HS-5 (cell line): ENCODE measurements around the gene DCAF8L1.
"Not testable (repeated sequence)": the region's sequence is repeated elsewhere in the genome, so short reads cannot be mapped to it uniquely, and the experiment has no call there.

Experiments
- DNase-seq: peaks from one replicate; pipeline ENCODE4 v3.0.0-alpha.2; 2012; ENCODE audit warnings: low read depth

The DCAF8L1 gene

DNA sequence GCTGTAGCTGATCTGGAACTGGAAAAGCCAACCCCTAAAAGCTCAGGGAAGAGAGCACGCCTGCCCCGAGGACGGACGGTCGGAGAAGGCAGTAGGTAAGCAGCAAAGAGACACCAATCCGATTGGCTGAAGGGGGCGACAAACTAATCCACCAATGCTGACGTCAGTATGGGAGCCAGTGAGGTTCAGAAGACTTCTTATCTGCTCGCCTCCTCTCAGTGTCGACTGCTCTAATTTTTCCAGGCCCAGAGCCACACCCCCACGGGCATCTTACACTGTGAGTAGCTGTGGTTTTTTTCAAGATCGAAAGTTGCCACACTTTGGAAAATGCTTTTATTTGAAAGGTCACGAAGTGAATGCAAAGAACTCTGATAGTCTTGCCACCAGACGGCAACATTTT, at the start of gene DCAF8L1:
Gene DCAF8L1 (minus strand): TSS at position 101 of the 400 bp plus-strand sequence. CDS start 115 bp downstream, outside the sequence.
- no peak for DNase-seq

DNA sequence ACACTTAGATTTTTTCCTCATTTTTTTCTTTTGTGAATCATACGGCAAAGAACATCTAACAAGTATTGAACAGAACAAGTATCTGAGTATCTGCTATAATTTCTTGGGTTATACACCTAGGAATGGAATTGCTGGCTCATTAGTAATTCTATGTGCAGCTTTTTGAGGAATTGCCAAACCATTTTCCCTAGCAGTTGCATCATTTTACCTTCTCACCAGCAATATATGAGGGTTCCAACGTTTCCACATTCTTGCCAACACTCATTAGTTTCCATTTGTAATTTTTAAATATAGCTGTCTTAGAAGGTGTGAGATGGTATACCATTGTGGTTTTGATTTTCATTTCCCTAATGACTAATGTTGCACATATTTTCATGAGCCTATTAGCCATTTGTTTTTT, 41.1 kb upstream of the DCAF8L1 start:
- DNase-seq = no peak

DNA sequence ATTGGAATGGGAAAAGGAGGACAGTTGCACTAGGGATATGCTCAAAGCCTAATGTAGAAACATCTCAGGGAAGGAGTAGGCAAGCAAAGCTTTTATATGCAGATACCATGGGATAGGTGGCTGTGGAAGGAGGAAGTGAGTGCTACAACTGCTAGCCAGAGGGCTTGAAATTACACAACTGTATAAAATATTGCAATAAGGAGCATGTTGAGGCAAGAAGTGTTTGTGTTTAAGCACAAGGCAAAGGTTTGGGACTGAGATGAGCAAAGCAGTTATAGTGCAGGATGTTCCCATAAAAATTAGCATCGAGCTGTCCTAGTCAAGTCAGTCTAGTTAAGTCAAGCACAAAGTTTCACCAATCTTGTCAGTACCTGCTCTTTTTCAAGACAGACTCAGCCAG, 35.6 kb upstream of the DCAF8L1 start:
- DNase-seq = no peak

DNA sequence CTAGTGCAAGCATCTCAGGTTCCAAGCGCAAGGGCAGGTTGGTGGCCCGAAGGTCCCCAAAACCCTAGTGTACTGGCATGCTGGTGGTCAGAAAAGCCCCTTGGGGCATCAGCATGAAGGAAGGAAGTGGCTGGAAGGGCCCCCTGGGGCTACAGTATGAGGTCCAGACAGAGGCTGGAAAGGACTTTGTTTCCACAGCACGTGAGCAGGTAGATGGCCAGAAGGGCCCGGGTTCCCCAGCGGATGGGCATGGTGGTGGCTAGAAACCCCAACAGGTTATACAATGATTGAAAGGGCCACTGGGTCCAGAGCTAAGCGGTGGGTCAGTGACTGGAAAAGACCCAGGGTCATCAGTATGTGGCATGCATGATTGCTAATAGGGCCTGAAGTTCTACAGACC, 34.7 kb upstream of the DCAF8L1 start:
- DNase-seq = no peak

DNA sequence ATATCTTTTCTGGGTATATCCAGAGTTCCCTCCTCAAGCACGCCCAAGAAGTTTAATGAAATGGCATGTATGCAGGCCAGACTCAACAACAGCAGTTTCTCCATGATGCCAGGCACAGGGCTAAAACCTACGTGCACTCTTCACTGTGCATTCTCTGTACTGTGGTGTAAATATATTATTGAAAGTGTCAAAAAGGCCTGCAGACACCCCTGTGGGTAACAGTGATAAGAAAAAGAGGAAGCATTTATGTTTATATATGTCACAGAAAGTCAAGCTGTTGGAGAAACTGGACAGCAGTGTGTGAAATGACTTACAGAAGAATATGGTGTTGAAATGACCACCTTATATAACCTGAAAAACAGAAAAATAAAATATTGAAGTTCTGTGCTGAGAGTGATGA, 29.6 kb upstream of the DCAF8L1 start:
- no peak for DNase-seq

DNA sequence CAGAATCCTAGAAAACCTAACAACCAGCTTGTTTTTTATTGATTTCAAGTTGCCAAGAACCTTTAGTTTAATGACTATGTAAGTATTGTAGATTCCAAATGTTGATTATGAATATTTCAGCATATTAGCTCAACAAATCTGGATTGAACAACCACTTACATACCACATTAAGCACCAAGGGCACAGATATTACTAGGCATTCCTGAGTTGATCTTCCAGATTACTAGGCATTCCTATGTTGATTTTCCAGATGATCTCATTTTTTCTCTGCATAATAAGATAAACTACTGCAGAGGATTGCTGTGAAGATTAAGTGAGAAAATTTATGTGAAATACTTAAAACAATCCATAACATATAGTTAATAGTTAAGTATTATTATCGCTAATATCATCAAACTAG, 17.4 kb upstream of the DCAF8L1 start:
- DNase-seq = no peak

DNA sequence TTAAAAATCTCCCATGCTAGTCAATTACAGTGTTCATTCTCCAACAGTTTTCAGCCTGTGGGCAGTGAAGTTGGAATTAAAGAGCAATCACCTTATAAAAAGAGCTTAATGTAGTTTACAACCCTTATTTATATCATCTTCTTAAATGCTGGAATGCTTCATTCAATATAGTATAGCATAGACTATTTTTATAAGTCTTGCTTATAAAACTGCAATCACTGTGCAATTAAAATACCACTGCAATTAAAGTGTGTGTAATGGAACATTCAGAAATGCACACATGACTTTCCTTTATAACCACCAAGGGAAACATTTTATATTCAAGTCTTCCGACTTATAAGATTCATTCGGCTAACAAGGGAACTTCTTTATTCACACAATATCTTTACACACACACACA, 16.4 kb upstream of the DCAF8L1 start:
- DNase-seq = no peak

DNA sequence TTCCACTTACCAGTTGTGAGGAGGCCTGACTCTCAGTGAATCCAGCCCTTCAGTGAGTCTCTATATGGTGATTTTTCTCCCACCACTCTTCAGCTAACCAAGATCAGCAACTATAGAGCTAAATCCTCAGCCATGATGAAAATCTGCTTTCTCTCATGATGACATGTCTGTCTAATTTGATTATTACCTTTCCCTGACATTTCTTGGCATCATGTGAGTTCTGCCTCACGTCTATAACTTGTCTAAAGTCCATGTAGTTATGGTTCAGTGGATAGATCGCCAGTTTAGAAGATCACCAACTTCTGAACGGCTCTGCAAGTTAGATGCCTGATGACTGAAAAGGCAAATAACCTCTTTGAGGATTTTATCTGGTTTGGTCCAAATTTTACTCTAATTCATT, 14.9 kb upstream of the DCAF8L1 start:
- DNase-seq = no peak

DNA sequence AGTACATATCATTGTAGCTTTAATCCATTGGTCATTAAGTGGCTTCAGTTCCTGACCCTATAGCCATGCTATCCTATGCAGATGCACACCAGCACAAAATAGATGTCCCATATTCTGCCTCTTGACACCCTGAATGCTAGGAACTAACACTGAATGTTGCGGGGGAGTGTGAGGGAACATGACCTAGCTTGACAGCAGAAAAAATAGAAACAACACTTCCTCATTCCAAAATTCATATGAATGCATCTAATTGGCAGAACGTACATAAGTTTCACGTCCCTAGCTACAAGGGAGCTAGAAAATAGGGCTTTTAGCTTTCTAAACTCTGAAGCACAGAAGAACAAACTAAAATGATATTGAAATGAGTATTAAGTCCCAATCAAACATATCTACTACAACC, 14.4 kb upstream of the DCAF8L1 start:
- no peak for DNase-seq

DNA sequence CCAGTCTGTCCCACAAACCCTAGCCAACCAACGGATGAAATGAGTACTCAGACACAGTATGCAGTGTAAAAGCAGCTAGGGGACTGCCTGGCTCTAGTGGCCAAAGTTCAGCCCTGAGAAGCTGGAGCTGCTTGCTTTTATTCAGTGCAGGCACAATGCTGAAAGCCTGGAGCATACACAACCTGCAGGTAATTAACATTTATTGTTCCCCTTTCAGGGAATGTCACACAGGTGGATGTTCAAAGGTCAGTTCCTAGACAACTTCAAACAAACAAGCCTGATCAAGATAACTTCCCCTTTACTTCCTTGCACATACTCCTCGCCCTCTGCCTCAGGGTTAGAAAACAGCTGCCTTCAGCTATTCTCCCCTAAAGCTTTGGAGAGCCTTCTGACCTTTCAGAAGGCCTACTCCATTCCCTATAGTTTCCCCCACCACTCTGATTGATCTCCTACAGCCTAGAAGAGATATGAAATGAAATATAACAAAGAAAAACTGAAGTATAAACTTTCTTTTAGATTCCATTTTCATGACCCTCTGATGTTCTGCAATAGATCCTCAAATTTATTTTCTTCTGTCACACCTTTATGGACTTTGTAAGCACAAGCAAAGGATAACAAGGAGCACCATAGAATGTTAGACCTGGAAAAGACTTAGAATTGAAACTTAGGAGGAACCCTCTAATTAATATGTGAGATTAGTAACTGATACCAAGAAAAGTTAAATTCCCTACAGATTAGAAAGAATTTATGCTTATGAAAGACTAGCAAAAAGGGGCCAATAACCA, 6.8 kb upstream of the DCAF8L1 start:
- DNase-seq = no peak

DNA sequence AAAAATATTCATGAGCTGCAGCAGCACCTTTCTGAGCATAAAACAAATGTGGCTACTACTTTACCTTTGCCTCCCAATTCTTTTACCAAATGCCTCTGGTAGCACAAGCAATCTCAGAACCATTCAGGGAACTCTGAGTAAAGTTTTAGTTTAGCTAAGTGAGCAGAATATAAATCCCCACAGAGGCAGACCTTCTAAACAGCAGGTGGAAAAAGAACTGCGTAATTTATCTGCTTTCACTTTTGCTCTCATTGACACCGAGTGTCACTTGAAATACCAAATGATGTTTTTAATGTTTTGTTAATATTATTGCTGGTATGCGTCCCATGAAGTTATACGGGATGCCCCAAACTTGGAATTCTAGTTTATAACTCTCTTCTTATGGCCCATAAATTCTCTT, 4.3 kb downstream of the DCAF8L1 start:
- DNase-seq = not testable (repeated sequence)

DNA sequence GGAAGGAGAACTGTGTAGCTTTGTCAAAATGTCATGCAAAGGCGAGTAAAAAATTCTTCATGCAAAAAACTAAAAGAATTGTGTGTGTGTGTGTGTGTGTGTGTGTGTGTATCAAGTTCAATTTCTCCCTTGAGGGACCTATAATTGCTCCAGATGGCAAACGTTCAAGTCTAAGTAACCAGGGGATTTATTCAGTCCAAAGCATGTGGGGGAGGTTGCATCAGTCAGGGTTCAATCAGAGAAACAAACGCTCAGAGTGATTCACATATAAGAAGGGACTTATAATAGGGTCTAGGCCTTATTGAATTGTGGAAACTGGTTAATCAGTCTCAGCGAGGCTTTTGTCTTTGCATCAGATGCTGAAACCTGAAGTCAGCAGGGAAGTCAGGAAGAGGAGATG, 5.0 kb downstream of the DCAF8L1 start:
- no peak for DNase-seq

DNA sequence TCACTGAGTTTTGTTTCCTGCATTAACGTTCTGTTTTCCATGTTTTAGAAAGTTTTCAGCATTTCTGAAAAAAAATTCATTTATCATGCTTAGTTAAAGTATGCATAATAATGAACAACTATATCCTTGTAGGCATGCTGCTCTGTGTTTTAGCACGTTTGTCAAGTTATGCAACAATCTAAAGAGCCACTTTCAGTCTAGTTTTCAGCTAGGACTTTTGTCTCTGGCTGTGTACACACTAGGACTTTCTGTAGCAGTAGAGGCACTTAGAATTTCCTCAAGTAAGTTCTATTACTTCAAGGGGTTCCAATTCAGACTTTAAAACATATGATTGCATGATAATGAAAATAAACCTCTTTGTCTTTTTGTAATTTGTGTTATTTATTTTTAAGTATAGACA, 12.4 kb downstream of the DCAF8L1 start:
- DNase-seq = no peak

DNA sequence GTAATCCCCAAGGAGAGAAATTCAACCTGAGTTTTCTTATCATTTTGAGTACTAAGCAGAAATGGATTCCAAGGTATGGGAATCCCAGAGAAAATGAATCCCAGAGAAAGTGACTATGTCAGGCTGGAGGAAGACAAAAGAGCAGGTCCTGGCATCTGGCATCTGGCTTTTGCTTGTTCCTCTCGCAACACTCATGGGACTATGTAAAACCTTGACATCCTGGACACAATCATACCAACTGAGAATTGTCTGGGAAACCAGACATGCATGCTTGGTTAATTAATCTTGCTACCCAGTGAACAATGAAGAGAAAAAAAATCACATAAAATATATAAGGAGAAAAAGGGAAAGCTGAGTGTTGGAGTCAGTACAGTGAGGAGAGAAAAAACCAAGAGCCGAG, 12.9 kb downstream of the DCAF8L1 start:
- DNase-seq = no peak

DNA sequence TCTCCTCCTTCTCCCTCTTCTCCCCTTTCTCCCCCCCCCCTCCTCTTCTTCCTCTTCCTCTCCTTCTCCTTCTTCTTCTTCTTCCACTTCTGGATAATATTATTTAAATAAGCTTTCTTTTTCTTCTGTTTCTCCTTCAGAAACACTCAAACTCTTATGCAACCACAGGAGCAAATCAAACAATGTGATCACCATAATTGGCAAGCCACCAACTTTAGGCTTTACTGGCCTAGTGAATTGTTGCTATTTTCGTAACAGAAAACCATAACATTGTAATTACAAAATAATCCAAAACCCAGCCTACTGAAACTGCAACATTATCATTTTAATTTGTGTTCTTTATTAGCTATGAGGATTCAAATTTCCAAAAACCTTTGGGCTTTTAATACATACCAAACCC, 14.3 kb downstream of the DCAF8L1 start:
- DNase-seq = no peak

DNA sequence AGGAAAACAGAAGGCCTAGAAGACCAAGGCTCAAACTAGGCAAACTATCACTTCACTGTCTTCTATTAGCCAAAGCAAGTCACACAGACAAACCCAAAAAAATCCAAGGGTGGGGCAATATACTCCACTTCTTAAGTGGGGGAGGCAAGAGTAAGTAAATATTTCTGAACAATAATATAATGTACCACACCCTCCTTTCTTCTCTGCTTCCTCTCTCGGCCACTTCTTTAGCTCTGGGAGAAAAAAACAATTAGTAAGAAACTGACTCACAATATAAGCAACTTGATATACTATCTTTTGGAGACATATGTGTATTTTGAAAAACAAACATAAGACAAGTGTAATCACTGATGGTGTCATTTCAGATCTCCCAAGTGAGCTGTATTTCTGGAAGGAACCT, 14.8 kb downstream of the DCAF8L1 start:
- no peak for DNase-seq

DNA sequence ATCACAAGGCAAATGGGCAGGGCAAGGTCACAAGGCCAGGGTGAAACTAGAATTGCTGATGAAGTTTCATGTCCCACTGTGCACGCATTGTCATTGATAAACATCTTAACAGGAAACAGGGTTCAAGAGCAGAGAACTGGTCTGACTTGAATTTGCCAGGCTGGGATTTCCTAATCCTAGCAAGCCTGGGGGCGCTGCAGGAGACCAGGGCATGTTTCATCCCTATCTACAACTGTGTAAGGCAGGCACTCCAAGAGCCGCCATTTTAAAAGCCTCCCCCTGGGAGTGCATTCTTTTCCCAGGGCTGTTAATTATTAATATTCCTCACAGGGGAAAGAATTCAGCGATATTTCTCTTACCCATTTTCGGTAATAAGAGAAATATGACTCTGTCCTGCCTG, 15.9 kb downstream of the DCAF8L1 start:
- DNase-seq = not testable (repeated sequence)

DNA sequence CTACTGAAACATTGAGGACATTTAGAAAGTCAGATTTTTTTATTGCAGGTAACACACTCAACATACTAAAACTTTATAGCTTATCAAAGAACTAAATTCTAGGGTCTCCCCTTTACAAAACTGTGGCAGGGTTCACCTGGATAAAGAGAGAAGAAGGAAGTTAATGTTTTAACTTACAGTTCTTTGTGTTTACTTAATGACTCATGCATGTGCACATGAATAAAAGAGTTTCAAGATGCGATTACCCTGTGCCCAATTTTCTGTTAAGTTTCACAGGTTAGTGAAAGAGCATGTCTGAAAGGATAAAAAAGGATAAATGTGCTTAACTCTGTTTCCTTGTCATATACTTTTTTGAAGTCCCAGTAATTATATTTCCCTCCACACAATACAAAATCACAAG, 16.8 kb downstream of the DCAF8L1 start:
- DNase-seq = no peak

DNA sequence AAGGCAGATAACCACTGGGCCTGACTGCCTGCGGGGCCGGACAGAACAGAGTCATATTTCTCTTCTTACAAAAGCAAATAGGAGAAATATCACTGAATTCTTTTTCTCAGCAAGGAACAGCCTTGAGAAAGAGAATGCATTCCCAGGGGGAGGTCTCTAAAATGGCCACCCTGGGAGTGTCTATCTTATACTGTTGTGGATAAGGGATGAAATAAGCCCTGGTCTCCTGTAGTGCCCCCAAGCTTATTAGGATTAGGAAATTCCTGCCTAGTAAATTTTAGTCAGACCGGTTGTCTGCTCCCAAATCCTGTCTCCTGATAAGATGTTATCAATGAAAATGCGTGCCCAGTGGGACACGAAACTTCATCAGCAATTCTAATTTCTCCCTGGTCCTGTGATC, 20.8 kb downstream of the DCAF8L1 start:
- DNase-seq = not testable (repeated sequence)

DNA sequence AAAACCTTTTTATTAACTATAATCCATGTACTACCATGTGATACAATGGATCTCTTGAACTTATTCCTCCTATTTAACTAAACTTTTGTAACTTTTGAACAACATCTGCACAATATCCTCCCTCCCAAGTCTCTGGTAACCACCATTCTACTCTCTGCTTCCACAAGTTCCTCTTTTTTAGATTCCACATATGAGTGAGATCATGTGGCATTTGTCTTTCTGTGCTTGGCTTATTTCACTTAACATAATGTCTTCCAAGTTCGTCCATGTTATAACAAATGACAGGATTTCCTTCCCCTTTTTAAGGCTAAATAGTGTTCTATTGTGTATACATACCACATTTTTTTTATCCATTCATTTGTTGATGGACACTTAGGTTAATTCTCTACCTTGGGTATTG, 28.1 kb downstream of the DCAF8L1 start:
- no peak for DNase-seq

DNA sequence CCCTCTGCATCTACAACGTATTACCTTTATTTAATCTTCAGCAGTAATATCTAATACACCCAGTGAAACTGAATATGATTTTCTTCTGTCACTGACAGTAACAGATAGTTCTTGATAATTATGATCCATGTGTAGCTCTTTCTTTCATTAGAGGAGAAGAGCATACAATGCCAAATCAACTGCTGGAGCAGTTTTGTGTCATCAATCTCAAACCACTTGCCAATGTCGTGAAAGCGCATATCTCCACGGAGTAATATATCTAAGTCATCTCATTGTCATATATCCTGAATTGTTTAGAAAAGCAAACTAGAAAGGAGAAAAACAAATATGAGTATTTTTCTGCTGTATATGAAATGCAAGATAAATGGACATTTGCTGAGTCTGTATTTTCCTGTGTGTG, 47.9 kb downstream of the DCAF8L1 start:
- DNase-seq = no peak
